Activated CD4-positive, alpha-beta T cell treated with anti-CD3 and anti-CD28 coated beads, Interleukin-2, Interleukin-4, amounts not matched to agents 100 ng/mL and 50 ng/mL, durations not matched to agents 16 hours and 8 hours (primary cell): ENCODE measurements around the gene PELI3.
"Not testable (repeated sequence)": the region's sequence is repeated elsewhere in the genome, so short reads cannot be mapped to it uniquely, and the experiment has no call there.

Experiments
- DNase-seq: peaks from one replicate; pipeline ENCODE4 v3.0.0-alpha.2; 2020; ENCODE audit warnings: low spot score

Gene PELI3

GRCh38 chr11:66447012-66447411 lies 19.7 kb upstream of the PELI3 start:
- DNase-seq = no peak

DNA sequence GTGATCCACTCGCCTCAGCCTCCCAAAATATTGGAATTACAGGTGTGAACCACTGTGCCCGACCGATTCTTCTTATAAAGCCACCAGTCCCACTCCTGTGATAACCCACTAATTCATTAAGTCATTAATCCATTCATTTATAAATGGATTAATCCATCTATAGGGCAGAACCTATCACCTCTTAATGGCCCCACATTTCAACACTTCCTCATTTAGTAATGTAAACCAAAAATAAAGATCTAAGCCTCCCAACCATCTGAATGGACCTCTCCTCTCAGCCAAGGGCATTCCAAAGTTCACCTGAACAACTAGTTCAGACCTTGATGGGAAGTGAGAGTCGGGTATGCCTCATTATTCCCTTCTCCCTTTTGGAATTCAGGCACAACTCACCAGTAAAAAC lies 18.2 kb upstream of the PELI3 start:
- DNase-seq = no peak

- DNase-seq = no peak
Observed at GRCh38 chr11:66450560-66450959, 16.1 kb upstream of the PELI3 start.

- no peak for DNase-seq
Observed at GRCh38 chr11:66451663-66452062, 15.0 kb upstream of the PELI3 start.

- no peak for DNase-seq
Observed at GRCh38 chr11:66454247-66454646, 12.5 kb upstream of the PELI3 start.

- DNase-seq = no peak
Observed at GRCh38 chr11:66454828-66455227, 11.9 kb upstream of the PELI3 start.

DNA sequence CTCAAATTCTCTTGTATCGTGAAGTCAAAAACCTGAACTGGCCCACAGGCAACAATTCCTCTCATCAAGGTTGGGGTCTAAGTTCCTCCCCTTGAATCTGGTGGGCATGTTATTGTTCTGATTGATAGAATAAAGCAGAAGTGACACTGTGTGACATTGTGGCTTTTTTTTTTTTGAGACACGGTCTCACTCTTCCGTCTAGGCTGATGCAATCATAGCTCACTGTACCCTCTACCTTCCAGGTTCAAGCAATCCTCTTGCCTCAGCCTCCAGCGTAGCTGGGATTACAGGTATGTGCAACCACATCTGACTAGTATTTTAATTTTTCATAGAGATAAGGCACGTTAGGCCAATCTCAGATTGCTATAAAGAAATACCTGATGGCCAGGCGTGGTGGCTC lies 8.9 kb upstream of the PELI3 start:
- no peak for DNase-seq

DNA sequence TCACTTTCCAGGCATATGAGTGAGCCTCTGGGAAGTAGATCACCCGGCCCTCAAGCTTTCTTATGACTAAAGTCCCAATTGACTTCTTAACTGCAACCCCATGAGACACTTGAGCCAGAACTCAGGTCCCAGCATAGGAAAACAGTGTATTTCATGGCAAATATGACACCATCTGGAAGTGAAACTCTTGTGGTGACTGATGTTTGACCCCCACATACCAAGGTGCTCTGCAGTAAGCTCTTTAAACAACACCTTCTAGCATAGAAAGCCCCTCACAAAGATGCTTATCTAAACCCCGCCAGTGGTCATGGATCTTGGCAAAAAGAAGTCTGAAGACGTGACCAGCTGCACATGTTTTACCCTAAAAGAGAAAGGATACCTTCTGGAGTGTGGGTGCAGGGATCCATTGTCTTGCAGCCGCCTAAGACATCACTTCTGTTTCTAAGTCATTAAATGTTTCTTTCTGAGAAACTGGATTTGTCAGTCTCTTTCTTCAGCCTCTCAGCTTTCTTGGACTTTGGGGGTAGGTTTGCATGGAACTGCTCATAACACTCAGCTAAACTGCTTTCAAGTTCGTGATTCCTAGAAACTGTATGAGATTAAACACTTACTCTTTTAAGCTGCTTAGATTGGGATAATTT lies 7.4 kb upstream of the PELI3 start:
- DNase-seq = no peak

- no peak for DNase-seq
Observed at GRCh38 chr11:66462010-66462409, 4.7 kb upstream of the PELI3 start.

GRCh38 chr11:66462911-66463310 lies 3.8 kb upstream of the PELI3 start:
- DNase-seq = no peak

DNA sequence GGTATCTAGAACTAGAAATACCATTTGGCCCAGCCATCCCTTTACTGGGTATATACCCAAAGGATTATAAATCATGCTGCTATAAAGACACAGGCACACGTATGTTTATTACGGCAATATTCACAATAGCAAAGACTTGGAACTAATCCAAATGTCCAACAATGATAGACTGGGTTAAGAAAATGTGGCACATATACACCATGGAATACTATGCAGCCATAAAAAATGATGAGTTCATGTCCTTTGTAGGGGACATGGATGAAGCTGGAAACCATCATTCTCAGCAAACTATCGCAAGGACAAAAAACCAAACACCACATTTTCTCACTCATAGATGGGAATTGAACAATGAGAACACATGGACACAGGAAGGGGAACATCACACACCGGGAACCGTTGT lies 2.6 kb upstream of the PELI3 start:
- DNase-seq = not testable (repeated sequence)

DNA sequence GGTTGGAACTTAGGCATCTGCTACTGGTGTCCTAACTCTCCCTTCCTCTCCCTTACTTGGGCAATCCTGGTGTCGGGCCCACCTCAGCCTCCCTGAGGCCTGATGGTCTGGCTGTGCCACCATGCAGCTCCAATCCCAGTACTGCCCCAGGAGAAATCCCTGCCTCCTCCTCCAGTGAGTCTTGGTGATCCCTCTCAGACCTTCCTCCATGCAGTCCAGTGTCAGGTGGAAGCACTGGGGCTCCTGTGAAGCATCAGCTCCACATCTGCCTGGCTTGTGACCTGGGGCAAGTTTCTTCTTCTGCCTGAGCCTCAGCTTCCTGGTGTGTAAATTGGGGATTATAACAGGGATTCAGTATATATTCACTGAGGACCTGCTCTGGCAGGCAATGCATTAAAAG lies 1.8 kb upstream of the PELI3 start:
- DNase-seq = no peak

DNA sequence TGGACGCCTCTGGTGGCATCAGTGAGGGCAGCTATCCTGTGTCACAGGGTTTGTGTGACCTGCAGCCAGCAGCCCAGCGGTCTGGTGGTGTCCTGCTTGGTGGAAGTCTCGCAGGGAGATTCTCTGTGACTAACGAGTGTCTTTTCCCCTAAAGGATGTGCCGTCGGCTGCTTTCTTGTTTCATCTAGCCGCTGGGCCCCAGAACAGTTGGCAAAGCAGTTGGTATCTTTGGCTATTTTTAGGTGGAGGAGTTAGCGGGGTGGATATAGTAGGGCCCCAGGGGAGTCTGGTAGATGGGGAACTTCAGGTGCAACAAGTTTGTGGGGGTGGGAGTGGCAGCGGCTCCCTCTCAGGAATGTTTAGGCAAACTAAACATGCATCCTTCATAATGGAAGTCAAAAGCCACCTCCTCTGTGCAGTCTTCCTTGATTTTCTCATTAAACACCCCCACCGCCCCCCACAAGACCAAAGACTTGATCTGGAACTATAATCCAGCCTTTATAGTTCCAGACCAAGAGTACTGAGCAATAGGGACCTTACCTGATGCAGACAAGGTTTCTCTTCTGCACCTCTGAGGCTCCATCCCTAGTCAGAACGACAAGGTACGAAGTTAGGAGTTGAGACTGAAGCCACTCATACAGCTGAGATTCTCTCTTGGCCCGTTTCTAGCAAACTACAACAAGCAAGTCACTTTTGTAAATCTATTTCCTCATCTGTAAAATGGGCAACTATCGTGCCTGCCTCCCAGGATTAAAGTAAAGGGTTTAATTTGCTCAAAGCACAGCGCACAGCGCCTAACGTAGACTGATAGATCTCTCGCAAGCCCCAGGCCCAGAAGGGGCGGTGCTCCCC lies 1.1 kb upstream of the PELI3 start:
- no peak for DNase-seq

- DNase-seq = no peak
Observed at GRCh38 chr11:66467034-66467659, 442 bp downstream of the PELI3 start.

- no peak for DNase-seq
Observed at GRCh38 chr11:66467756-66468155, 1.1 kb downstream of the PELI3 start.

GRCh38 chr11:66468691-66469090 lies 2.0 kb downstream of the PELI3 start:
- DNase-seq = no peak

- no peak for DNase-seq
Observed at GRCh38 chr11:66469441-66469840, 2.7 kb downstream of the PELI3 start.

GRCh38 chr11:66470015-66470414 lies 3.3 kb downstream of the PELI3 start:
- DNase-seq = no peak

DNA sequence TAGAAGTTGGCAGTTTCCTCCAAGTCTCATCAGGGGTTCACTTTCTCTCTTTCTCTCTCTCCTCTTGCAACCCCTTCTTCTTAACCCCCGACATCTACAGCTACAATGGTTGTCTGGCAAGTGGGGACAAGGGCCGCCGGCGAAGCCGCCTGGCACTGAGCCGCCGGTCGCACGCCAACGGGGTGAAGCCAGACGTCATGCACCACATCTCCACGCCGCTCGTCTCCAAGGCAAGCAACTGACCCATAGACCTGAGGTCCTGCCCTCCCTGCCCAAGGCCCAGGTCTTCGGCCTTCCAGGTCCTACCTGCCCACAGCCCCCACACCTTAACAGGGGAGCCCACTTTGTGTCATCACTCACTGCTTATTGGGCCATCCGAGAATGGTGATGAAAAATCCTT lies 4.4 kb downstream of the PELI3 start:
- DNase-seq = no peak

GRCh38 chr11:66472054-66472453 lies 5.3 kb downstream of the PELI3 start:
- DNase-seq = no peak

DNA sequence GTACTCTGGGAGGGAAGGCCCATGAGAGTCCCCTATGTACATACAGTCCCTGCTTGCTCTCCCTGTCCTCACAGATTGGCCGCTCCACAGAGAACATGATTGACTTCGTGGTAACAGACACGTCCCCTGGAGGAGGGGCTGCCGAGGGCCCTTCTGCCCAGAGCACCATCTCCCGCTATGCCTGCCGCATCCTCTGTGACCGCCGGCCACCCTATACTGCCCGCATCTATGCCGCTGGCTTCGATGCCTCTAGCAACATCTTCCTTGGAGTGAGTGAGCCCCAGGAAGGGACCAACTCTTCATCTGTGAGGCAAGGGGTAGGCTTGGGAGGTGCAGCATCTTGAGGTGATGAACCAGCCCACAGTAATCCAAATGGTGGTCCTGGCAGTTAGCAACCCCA lies 6.5 kb downstream of the PELI3 start:
- no peak for DNase-seq

DNA sequence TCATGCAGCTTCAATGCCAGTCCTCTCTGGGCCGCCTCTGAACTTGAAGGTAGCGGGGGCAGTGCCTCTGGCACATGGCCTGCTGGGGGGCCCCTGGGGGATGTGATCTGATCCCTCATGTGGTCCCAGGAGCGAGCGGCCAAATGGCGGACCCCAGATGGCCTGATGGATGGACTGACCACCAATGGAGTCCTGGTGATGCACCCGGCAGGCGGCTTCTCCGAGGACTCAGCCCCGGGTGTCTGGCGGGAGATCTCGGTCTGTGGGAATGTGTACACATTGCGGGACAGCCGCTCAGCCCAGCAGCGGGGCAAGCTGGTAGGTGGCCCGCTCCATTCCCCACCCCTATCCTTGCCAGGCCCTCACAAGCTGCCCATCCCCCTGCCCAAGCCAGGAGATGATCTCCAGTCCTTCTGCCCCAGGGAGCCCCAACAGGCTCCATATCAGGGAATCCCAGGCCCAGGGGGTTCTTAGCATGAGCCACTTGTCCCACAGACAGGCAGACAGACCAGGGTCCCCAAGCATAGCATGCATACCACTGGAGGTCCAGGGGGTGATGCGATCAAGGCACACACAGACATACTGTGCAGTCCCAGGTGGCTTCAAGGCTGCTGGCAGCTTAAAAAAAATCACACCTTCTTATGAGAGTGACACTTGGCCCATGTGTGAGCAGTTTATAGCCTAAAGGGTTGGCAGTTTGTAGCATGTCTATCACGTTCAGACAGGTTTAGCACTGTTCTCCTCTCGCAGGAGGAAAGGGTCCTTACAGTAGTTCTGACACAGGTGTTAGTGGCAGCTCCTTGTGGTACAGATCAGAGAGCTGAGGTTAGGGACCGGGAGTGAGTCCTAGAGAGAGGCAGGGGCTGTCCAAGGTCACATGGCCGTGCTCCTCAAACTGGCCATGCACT lies 7.2 kb downstream of the PELI3 start:
- no peak for DNase-seq
